Keratinocyte (primary cell): ENCODE measurements around the gene TIMM50. TPM values are rescaled to one million over a fixed set of nuclear protein-coding genes. Genes with fewer than 3 reads are reported as not detected.

Experiments used
- DNase-seq: peaks from one replicate; pipeline ENCODE4 v3.0.0-alpha.2; 2011; ENCODE audit warnings: low read depth, missing footprints, low spot score
- FAIRE-seq: peaks from 2 replicates; lab custom pipeline; 2011; peaks lifted over from hg19 to GRCh38; lab: Jason Lieb, UNC
- H2AFZ ChIP-seq: 2 replicates; pipeline ENCODE4 v1.6.0; 2012; ENCODE audit warnings: low read length, control low read depth, inconsistent platforms; ENCODE audit not compliant: control insufficient read depth
- H3K27ac ChIP-seq: 2 replicates; pipeline ENCODE4 v1.5.1; 2011; ENCODE audit warnings: low read length; ENCODE audit not compliant: control insufficient read depth, insufficient read depth
- H3K27me3 ChIP-seq: 3 replicates; pipeline ENCODE4 v1.6.0; 2011; ENCODE audit warnings: low read length; ENCODE audit not compliant: control insufficient read depth, insufficient read depth; ENCODE audit errors: extremely low read depth
- H3K36me3 ChIP-seq, 2 experiments: 2 replicates in 1 of 2; 3 replicates in 1 of 2; pipeline ENCODE4 v1.5.1; 2011; ENCODE audit warnings: low read length in 2 of 2, mild to moderate bottlenecking in 1 of 2; ENCODE audit not compliant: control insufficient read depth in 2 of 2, insufficient read depth in 2 of 2; ENCODE audit errors: extremely low read depth in 1 of 2
- H3K4me1 ChIP-seq: 3 replicates; pipeline ENCODE4 v1.5.1; 2011; ENCODE audit warnings: low read length; ENCODE audit not compliant: control insufficient read depth, insufficient read depth; ENCODE audit errors: extremely low read depth
- H3K4me2 ChIP-seq: 3 replicates; pipeline ENCODE4 v1.6.0; 2011; ENCODE audit warnings: low read depth, low read length; ENCODE audit not compliant: control insufficient read depth, insufficient read depth; ENCODE audit errors: extremely low read depth
- H3K4me3 ChIP-seq, 3 experiments: fragments of 200-600 bp in 1 of 3; sonication (generic) in 1 of 3; 2 replicates in 2 of 3; 3 replicates in 1 of 3; pipeline ENCODE4 v1.5.1; 2011 to 2016; ENCODE audit warnings: low read length in 3 of 3, mild to moderate bottlenecking in 3 of 3, control low read depth in 2 of 3, inconsistent platforms in 1 of 3, low read depth in 1 of 3, mixed read lengths in 1 of 3, mixed run types in 1 of 3, moderate library complexity in 1 of 3; ENCODE audit not compliant: control insufficient read depth in 2 of 3, insufficient read depth in 2 of 3; ENCODE audit errors: extremely low read depth in 1 of 3
- H3K79me2 ChIP-seq: 2 replicates; pipeline ENCODE4 v1.6.0; 2012; ENCODE audit warnings: low read length; ENCODE audit not compliant: control insufficient read depth, insufficient read depth
- H3K9ac ChIP-seq: 3 replicates; pipeline ENCODE4 v1.6.0; 2011; ENCODE audit warnings: low read length; ENCODE audit not compliant: control insufficient read depth, insufficient read depth; ENCODE audit errors: extremely low read depth
- H3K9me1 ChIP-seq: 3 replicates; pipeline ENCODE4 v1.6.0; 2011; ENCODE audit warnings: low read length; ENCODE audit not compliant: control insufficient read depth, insufficient read depth; ENCODE audit errors: extremely low read depth
- H3K9me3 ChIP-seq: 2 replicates; pipeline ENCODE4 v1.5.1; 2012; ENCODE audit warnings: low read depth, low read length; ENCODE audit not compliant: control insufficient read depth
- H4K20me1 ChIP-seq: 3 replicates; pipeline ENCODE4 v1.6.0; 2011; ENCODE audit warnings: low read length; ENCODE audit not compliant: control insufficient read depth, insufficient read depth; ENCODE audit errors: extremely low read depth
- CTCF ChIP-seq, 3 experiments: IDR thresholded peaks in 1 of 3; conservative IDR thresholded peaks in 1 of 3; optimal IDR thresholded peaks in 1 of 3; 2 replicates in 2 of 3; 3 replicates in 1 of 3; pipeline versions ENCODE3 to v1.5.1; 2011; ENCODE audit warnings: low read length in 3 of 3, mild to moderate bottlenecking in 3 of 3, moderate library complexity in 2 of 3, control low read depth in 1 of 3, inconsistent platforms in 1 of 3; ENCODE audit not compliant: insufficient read depth in 2 of 3; ENCODE audit errors: extremely low read depth in 1 of 3
- EZH2 ChIP-seq: IDR thresholded peaks from one replicate; pipeline ENCODE4 v1.6.1; 2012; ENCODE audit warnings: inconsistent platforms, mild to moderate bottlenecking, low read length, moderate library complexity
- dilution Hi-C: fragments of 300-500 bp; cut with MboI; formaldehyde crosslinking; loops from one replicate; pipeline ENCODE4 v1.7.0; 2020; ENCODE audit warnings: low sequenced_read_pairs; ENCODE audit not compliant: extremely low pct_ligation_motif_present
- polyA plus RNA-seq, 5 experiments: library from polyadenylated mRNA; depleted of rRNA in 3 of 5; stranded (reverse) in 3 of 5; stranded (forward) in 1 of 5; unstranded in 1 of 5; fragments of >200 nt; gene quantifications; 1 replicate in 1 of 5; 2 replicates in 3 of 5; 3 replicates in 1 of 5; pipeline versions ENCODE4 v1.2.1 to v1.2.3, GENCODE V29; 2011 to 2012; ENCODE audit warnings: missing spikeins in 2 of 5, low read depth in 1 of 5, low replicate concordance in 1 of 5

The TIMM50 gene
- polyA plus RNA-seq, 1 donor (not counting 4 experiments of a cell fraction or from before 2014, with no cell fraction given): 85.5 TPM

- Histone ChIP-seq H3K4me1 (peaks cover 9% of the 10 kb centered on the region), H3K9me1 (no peaks in the 10 kb centered on the region), H3K79me2 (no peaks in the 10 kb centered on the region), H3K9me3 (no peaks in the 10 kb centered on the region), H3K4me3 (no peak overlapping the region), H4K20me1 (no peaks in the 10 kb centered on the region), H3K9ac (no peak overlapping the region), H3K4me2 (no peak overlapping the region), H3K27me3 (peaks cover 24% of the 10 kb centered on the region), H2AFZ (no peak overlapping the region), H3K36me3 (no peaks in the 10 kb centered on the region), H3K27ac (no peak overlapping the region)
- dilution Hi-C loops: no loop called here
- DNase-seq (no peak), FAIRE-seq (no peak)
- TF ChIP-seq CTCF (optimal IDR thresholded peaks at IDR 0.05 in 1 of 3, IDR thresholded peaks at IDR 0.05 in 1 of 3, conservative IDR thresholded peaks at IDR 0.05 in 1 of 3; ENCODE audit: extremely low read depth in 1 of 3, insufficient read depth in 2 of 3, low read length in 3 of 3) (no peak), EZH2 (no peak)
Measured at GRCh38 chr19:39520541-39521484, 40.2 kb downstream of the TIMM50 start.

GRCh38 chr19:39524495-39524894, 43.9 kb downstream of the TIMM50 start:
- DNase-seq (no peak), FAIRE-seq (no peak)
- H3K36me3 ChIP-seq: no peaks in the 10 kb centered on the region
- no peak overlapping the region for H3K4me2 ChIP-seq
- H3K4me1 ChIP-seq: no peaks in the 10 kb centered on the region
- no peak overlapping the region for H3K27ac ChIP-seq
- H3K79me2 ChIP-seq: no peaks in the 10 kb centered on the region
- H4K20me1 ChIP-seq: no peaks in the 10 kb centered on the region
- no peak overlapping the region for H3K9ac ChIP-seq
- no peaks in the 10 kb centered on the region for H3K27me3 ChIP-seq
- H3K9me1 ChIP-seq: no peaks in the 10 kb centered on the region
- no peak for TF ChIP-seq EZH2
- no peak for TF ChIP-seq CTCF (optimal IDR thresholded peaks at IDR 0.05 in 1 of 3, IDR thresholded peaks at IDR 0.05 in 1 of 3, conservative IDR thresholded peaks at IDR 0.05 in 1 of 3; ENCODE audit: extremely low read depth in 1 of 3, insufficient read depth in 2 of 3, low read length in 3 of 3)
- no peak overlapping the region for H3K4me3 ChIP-seq
- no peaks in the 10 kb centered on the region for H3K9me3 ChIP-seq
- dilution Hi-C loops: no loop called here
- H2AFZ ChIP-seq: no peak overlapping the region
